ENCODE data around the gene VAV3. TPM values are rescaled to one million over a fixed set of nuclear protein-coding genes. Genes with fewer than 3 reads are reported as not detected.

The VAV3 gene
- total and polyA plus RNA-seq, 9 of the 15 experiments (the other 6 are each of a cell fraction or from before 2014, with no cell fraction given), result not detected

- Histone ChIP-seq H3K79me2 (ENCODE audit: control insufficient read depth, insufficient read depth, low read length) (no peaks in the 10 kb centered on the region), H3K27ac (ENCODE audit: extremely low read depth, low read depth, low read length) (no peak overlapping the region), H4K20me1 (replicated peaks; ENCODE audit: control insufficient read depth, insufficient read depth, low read length) (no peaks in the 10 kb centered on the region), H3K4me1 (replicated peaks in 1 of 2; ENCODE audit: control insufficient read depth in 2 of 2, insufficient read depth in 2 of 2, low read length in 2 of 2) (no peaks in the 10 kb centered on the region), H3K9me1 (ENCODE audit: control insufficient read depth, insufficient read depth, low read length) (no peaks in the 10 kb centered on the region), H3K9ac (ENCODE audit: insufficient read depth in 1 of 2, low read depth in 2 of 2, low read length in 2 of 2) (no peak overlapping the region), H3K9me3 (replicated peaks; ENCODE audit: control insufficient read depth, insufficient read depth, low read depth, low read length) (no peaks in the 10 kb centered on the region), H3K4me2 (ENCODE audit: insufficient read depth, low read length) (no peak overlapping the region), H3K27me3 (ENCODE audit: control insufficient read depth in 2 of 2, insufficient read depth in 2 of 2, low read length in 2 of 2) (no peaks in the 10 kb centered on the region), H3K36me3 (ENCODE audit: control insufficient read depth, insufficient read depth, low read length) (no peaks in the 10 kb centered on the region), H2AFZ (ENCODE audit: low read depth, low read length) (no peak overlapping the region), H3K4me3 (no peak overlapping the region)
- POLR2A ChIA-PET, result no interaction called here
- no peak for ATAC-seq
- intact Hi-C loops (cut with micrococcal nuclease) (no loop called here), in situ Hi-C loops (cut with MboI) (no loop called here)
- no peak for TF ChIP-seq CXXC5 (CRISPR knock-in tag; IDR thresholded peaks at IDR 0.05)
- TF ChIP-seq, protein P1, sequence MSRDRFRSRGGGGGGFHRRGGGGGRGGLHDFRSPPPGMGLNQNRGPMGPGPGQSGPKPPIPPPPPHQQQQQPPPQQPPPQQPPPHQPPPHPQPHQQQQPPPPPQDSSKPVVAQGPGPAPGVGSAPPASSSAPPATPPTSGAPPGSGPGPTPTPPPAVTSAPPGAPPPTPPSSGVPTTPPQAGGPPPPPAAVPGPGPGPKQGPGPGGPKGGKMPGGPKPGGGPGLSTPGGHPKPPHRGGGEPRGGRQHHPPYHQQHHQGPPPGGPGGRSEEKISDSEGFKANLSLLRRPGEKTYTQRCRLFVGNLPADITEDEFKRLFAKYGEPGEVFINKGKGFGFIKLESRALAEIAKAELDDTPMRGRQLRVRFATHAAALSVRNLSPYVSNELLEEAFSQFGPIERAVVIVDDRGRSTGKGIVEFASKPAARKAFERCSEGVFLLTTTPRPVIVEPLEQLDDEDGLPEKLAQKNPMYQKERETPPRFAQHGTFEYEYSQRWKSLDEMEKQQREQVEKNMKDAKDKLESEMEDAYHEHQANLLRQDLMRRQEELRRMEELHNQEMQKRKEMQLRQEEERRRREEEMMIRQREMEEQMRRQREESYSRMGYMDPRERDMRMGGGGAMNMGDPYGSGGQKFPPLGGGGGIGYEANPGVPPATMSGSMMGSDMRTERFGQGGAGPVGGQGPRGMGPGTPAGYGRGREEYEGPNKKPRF (IDR thresholded peaks at IDR 0.05; ENCODE audit: low read depth, low read length), result no peak
- no peak for TF ChIP-seq ZNF77 (CRISPR knock-in tag; IDR thresholded peaks at IDR 0.05)
- TF ChIP-seq, protein P2, sequence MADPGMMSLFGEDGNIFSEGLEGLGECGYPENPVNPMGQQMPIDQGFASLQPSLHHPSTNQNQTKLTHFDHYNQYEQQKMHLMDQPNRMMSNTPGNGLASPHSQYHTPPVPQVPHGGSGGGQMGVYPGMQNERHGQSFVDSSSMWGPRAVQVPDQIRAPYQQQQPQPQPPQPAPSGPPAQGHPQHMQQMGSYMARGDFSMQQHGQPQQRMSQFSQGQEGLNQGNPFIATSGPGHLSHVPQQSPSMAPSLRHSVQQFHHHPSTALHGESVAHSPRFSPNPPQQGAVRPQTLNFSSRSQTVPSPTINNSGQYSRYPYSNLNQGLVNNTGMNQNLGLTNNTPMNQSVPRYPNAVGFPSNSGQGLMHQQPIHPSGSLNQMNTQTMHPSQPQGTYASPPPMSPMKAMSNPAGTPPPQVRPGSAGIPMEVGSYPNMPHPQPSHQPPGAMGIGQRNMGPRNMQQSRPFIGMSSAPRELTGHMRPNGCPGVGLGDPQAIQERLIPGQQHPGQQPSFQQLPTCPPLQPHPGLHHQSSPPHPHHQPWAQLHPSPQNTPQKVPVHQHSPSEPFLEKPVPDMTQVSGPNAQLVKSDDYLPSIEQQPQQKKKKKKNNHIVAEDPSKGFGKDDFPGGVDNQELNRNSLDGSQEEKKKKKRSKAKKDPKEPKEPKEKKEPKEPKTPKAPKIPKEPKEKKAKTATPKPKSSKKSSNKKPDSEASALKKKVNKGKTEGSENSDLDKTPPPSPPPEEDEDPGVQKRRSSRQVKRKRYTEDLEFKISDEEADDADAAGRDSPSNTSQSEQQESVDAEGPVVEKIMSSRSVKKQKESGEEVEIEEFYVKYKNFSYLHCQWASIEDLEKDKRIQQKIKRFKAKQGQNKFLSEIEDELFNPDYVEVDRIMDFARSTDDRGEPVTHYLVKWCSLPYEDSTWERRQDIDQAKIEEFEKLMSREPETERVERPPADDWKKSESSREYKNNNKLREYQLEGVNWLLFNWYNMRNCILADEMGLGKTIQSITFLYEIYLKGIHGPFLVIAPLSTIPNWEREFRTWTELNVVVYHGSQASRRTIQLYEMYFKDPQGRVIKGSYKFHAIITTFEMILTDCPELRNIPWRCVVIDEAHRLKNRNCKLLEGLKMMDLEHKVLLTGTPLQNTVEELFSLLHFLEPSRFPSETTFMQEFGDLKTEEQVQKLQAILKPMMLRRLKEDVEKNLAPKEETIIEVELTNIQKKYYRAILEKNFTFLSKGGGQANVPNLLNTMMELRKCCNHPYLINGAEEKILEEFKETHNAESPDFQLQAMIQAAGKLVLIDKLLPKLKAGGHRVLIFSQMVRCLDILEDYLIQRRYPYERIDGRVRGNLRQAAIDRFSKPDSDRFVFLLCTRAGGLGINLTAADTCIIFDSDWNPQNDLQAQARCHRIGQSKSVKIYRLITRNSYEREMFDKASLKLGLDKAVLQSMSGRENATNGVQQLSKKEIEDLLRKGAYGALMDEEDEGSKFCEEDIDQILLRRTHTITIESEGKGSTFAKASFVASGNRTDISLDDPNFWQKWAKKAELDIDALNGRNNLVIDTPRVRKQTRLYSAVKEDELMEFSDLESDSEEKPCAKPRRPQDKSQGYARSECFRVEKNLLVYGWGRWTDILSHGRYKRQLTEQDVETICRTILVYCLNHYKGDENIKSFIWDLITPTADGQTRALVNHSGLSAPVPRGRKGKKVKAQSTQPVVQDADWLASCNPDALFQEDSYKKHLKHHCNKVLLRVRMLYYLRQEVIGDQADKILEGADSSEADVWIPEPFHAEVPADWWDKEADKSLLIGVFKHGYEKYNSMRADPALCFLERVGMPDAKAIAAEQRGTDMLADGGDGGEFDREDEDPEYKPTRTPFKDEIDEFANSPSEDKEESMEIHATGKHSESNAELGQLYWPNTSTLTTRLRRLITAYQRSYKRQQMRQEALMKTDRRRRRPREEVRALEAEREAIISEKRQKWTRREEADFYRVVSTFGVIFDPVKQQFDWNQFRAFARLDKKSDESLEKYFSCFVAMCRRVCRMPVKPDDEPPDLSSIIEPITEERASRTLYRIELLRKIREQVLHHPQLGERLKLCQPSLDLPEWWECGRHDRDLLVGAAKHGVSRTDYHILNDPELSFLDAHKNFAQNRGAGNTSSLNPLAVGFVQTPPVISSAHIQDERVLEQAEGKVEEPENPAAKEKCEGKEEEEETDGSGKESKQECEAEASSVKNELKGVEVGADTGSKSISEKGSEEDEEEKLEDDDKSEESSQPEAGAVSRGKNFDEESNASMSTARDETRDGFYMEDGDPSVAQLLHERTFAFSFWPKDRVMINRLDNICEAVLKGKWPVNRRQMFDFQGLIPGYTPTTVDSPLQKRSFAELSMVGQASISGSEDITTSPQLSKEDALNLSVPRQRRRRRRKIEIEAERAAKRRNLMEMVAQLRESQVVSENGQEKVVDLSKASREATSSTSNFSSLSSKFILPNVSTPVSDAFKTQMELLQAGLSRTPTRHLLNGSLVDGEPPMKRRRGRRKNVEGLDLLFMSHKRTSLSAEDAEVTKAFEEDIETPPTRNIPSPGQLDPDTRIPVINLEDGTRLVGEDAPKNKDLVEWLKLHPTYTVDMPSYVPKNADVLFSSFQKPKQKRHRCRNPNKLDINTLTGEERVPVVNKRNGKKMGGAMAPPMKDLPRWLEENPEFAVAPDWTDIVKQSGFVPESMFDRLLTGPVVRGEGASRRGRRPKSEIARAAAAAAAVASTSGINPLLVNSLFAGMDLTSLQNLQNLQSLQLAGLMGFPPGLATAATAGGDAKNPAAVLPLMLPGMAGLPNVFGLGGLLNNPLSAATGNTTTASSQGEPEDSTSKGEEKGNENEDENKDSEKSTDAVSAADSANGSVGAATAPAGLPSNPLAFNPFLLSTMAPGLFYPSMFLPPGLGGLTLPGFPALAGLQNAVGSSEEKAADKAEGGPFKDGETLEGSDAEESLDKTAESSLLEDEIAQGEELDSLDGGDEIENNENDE (IDR thresholded peaks at IDR 0.05; ENCODE audit: low read depth, low read length), result no peak
- no peak for TF ChIP-seq NBN (IDR thresholded peaks at IDR 0.05; ENCODE audit: low read depth)
- no peak for TF ChIP-seq MCM7 (IDR thresholded peaks at IDR 0.05)
- no TSS peak for BruUV-seq (replicated peaks)
- no peak for FAIRE-seq
- CTCF ChIA-PET (ENCODE audit: low intra/inter-chr PET ratio), result no interaction called here
- no peak for DNase-seq (ENCODE audit: extremely low read depth in 1 of 4, low spot score in 3 of 4)
- WGBS (ENCODE audit: insufficient coverage, low coverage, missing lambda C conversion rate), result 0% methylated on average over 6 of the region's 6 CpGs
Observed at GRCh38 chr1:107762751-107763390, 202.1 kb downstream of the VAV3 start.
